ENCODE measurements around the gene CDRT15. TPM values are rescaled to one million over a fixed set of nuclear protein-coding genes. Genes with fewer than 3 reads are reported as not detected.

Gene CDRT15
- total RNA-seq, 1 experiment from 2014 or later = not detected

DNA sequence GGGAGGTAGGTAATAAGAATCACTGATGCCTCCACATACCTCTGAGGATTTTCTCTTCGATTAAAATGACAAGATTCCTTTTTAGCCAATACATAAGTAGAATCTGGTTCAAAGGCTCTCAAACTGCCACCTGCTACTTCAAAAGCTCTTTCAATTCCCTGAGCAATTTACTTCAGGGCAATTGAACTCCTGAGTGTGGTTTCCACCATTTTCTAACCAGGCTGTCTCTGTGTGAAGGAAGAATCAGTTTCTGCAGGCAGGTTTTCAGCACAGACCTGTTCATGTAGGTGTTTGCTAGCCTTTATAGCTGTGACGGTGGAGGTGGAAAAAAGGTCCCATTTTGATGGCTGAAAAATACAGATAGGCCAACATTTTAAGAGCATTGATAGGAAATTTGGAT is 46.1 kb upstream of the CDRT15 start:
- no peak for DNase-seq
- TF ChIP-seq, protein P1, sequence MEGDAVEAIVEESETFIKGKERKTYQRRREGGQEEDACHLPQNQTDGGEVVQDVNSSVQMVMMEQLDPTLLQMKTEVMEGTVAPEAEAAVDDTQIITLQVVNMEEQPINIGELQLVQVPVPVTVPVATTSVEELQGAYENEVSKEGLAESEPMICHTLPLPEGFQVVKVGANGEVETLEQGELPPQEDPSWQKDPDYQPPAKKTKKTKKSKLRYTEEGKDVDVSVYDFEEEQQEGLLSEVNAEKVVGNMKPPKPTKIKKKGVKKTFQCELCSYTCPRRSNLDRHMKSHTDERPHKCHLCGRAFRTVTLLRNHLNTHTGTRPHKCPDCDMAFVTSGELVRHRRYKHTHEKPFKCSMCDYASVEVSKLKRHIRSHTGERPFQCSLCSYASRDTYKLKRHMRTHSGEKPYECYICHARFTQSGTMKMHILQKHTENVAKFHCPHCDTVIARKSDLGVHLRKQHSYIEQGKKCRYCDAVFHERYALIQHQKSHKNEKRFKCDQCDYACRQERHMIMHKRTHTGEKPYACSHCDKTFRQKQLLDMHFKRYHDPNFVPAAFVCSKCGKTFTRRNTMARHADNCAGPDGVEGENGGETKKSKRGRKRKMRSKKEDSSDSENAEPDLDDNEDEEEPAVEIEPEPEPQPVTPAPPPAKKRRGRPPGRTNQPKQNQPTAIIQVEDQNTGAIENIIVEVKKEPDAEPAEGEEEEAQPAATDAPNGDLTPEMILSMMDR (conservative IDR thresholded peaks at IDR 0.05) = no peak
- Histone ChIP-seq H3K27me3 (ENCODE audit: insufficient read depth, low read length) (no peaks in the 10 kb centered on the region), H4K20me1 (ENCODE audit: control insufficient read depth, insufficient read depth, insufficient read length) (no peaks in the 10 kb centered on the region), H2BK5ac (ENCODE audit: insufficient read length, low read length) (no peak overlapping the region), H3K79me2 (ENCODE audit: insufficient read depth, low read length) (no peaks in the 10 kb centered on the region), H3K4me2 (ENCODE audit: insufficient read depth, insufficient read length, low read length) (no peak overlapping the region), H2BK20ac (ENCODE audit: low read depth, low read length, poor library complexity, severe bottlenecking) (no peak overlapping the region), H2BK15ac (ENCODE audit: low read depth, low read length) (no peak overlapping the region), H3K23ac (ENCODE audit: insufficient read length, low read depth, low read length) (no peak overlapping the region), H3K23me2 (ENCODE audit: insufficient read length, low read depth, low read length, poor library complexity, severe bottlenecking) (no peaks in the 10 kb centered on the region), H3K4me1 (ENCODE audit: insufficient read depth, low read length) (no peaks in the 10 kb centered on the region), H3T11ph (ENCODE audit: low read length) (no peak overlapping the region), H2AK5ac (ENCODE audit: insufficient read length, low read length) (no peak overlapping the region), H4K91ac (ENCODE audit: insufficient read length, low read depth, low read length) (no peak overlapping the region), H2AFZ (ENCODE audit: low read length) (no peak overlapping the region), H3K27ac (ENCODE audit: insufficient read length, low read depth, low read length) (no peak overlapping the region), H2BK120ac (ENCODE audit: low read depth, low read length, poor library complexity, severe bottlenecking) (no peak overlapping the region), H4K8ac (replicated peaks; ENCODE audit: insufficient read length, low read depth, low read length) (no peak overlapping the region), H3K79me1 (ENCODE audit: insufficient read depth, low read depth, low read length, poor library complexity, severe bottlenecking) (no peaks in the 10 kb centered on the region), H4K5ac (ENCODE audit: insufficient read length, low read depth, low read length) (no peak overlapping the region), H2BK12ac (ENCODE audit: insufficient read length, low read depth, low read length) (no peak overlapping the region), H3K4ac (ENCODE audit: low read depth, low read length) (no peak overlapping the region), H3K18ac (ENCODE audit: insufficient read length, low read depth, low read length) (no peak overlapping the region), H3K9ac (ENCODE audit: extremely low read depth, insufficient read length, low read length) (no peak overlapping the region), H3K9me3 (ENCODE audit: control insufficient read depth, low read depth, low read length) (no peaks in the 10 kb centered on the region), H3K14ac (ENCODE audit: insufficient read depth, low read length) (no peak overlapping the region), H3K56ac (ENCODE audit: insufficient read length, low read depth, low read length) (no peak overlapping the region)
- Mint-ChIP-seq H3K9me3 (peaks cover 0 to 3% of the 10 kb centered on the region in 2 experiments; a peak in 2 of 5 replicates), H3K27ac (no peak overlapping the region), H3K4me1 (no peaks in the 10 kb centered on the region), H3K27me3 (ENCODE audit: low read depth) (peaks cover 3% of the 10 kb centered on the region), H3K4me3 (no peak overlapping the region), H3K36me3 (ENCODE audit: insufficient read depth in 1 of 3, low read depth in 3 of 3) (peaks cover 0 to 1% (median 0%) of the 10 kb centered on the region in 3 experiments; a peak in 1 of 7 replicates)
- whole genome bisulfite sequencing (ENCODE audit: extremely low coverage, insufficient read length, low lambda C conversion rate) = no CpG with 5 or more reads among the region's 2 CpGs

All from H9 (cell line).